GM19397 (cell line): ENCODE measurements around the gene VIPR2.
"Not testable (repeated sequence)": the region's sequence is repeated elsewhere in the genome, so short reads cannot be mapped to it uniquely, and the experiment has no call there.

Source experiments
- ATAC-seq: cut with Tn5 transposase; IDR thresholded peaks from one replicate; pipeline ENCODE4 v1.9.1; 2021; ENCODE audit warnings: mild to moderate bottlenecking, moderate library complexity; ENCODE audit not compliant: unreplicated experiment

VIPR2 gene

DNA sequence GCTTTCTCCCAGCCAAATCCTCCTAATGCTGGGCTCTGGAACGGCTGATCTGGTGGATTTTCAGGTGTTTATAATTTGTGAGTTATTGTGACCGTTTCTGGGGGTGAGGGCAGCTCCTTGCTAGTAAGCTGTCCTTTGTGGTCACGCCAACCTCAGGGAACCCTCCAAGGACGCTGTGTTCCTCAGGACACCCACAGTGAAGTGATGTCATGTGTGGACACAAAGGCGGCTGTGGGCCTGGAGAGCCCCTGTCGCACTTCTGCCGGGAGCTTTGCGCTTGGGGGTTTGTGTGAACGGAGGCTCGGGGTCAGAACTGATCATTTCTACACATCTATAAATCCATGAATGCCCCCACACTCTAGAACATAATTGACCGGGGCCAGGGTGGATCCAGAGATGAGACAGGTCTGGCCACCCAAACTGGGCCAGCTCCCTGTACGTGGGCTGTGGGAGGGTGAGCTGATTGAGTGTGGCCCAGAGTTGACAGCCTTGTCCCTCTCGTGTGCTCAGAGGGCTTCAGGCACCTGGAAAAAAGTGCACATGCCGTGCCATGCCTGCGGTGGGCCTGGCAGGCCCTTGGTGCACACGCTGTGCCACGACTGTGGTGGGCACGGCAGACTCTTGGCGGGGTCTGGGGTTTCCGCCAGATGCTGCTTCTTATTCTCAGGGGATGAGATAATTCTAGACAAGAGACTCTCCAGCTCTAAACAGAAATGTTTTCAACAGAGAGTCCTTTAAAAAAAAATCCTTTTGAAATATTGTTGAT, 130.2 kb downstream of the VIPR2 start:
- ATAC-seq: no peak

GRCh38 chr7:159013825-159014289, 130.8 kb downstream of the VIPR2 start:
- no peak for ATAC-seq

DNA sequence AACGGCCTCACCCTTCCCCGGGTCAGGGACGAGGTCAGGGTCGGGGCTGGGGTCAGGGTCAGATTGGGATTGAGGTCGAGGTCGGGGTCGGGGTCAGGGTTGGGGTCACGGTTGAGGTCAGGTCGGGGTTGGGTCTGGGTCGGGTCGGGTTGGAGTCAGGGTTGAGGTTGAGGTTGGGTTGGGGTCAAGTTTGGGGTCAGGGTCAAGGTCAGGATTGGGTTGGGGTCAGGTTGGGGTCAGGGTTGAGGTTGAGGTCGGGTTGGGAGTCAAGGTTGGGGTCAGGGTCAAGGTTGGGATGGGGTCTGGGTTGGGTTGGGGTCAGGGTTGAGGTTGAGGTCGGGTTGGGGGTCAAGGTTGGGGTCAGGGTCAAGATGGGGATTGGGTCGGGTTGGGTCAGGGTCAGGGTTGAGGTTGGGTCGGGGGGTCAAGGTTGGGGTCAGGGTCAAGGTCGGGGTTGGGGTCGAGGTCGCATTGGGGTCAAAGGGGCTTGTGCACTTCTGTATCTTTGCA, 131.4 kb downstream of the VIPR2 start:
- ATAC-seq: no peak

DNA sequence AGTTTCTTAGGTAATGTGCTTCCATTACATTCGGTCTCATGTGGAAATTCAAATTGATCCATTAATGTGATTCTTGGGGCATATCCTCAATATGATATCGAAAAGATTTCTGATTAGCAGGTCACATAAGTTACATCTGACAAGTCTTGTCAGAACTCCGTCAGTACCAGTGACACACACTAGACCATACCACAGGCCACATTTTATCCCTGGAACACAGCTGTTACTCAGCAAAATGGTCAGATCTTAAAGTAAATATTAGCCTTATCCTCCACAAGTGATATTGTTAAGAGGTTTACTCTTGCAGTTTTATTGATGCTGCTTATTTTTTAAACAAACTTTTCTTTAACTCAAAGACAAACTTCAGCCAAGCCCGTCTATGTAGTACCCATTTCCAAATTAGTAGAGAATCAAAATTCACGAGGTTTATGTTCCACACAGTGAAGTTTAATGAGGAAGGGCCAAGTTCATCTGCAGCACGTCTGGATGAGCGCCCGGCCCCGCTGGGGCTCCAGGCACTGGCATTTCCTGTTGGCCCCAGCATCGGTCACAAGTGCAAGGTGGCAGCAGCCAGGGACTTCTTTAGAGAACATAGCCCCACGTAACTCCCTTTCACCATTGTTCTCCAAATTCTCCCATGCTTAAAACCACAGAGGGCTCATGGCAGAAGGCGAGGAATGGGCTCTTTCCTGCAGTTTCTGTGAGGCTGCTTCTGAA, 132.2 kb downstream of the VIPR2 start:
- no peak for ATAC-seq

DNA sequence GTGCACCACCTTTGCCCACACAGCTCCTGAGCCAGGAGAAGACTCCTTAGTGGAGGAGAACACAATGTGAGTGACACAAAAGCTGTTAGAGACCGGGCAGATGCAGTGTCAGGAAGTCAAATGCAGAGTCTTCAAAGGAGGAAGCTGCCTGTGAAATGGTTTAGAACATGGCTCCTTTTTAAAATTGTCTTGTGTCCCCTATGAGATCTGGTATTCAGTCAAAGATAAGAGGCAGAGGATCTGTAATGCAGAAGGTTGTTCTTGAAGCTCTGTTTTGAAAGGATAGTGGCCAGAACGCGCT, 133.0 kb downstream of the VIPR2 start:
- ATAC-seq: no peak

DNA sequence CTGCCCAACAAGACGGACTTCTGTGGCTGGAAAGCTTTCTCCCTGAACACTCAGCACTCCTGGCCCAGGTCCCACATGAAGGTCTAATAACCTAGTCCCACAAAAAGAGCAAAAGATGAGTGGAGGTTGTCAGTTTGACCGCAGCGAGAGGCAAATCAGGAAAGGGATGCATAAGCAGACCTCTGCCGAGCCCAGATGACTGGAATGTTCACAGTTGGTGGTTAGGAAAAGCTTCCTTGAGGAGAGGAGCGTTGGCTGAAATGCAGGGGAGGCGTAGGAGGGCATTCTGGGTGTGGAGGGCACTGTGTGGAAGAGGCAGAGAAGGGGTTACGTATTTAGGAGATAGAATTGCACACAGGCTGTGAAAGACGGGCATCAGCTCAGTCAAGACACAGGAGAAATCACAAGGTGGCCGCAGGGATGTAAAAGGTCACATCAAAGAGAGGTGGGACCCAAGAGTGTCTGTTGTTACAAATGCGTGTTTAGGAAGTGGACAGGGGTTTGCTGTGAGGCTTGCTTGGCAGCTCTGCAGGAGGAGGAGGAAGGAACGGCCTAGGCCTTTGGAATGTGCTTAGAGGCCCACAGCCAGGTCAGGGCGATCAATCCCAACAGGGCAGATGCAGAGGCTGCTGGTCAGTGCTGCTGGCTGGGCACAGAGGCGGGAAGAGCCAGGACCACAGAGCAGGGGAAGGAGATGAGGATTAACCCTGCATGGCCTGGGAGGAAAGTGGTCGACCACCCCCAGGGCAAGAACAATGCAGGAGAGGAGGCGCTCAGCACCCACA, 133.5 kb downstream of the VIPR2 start:
- no peak for ATAC-seq

DNA sequence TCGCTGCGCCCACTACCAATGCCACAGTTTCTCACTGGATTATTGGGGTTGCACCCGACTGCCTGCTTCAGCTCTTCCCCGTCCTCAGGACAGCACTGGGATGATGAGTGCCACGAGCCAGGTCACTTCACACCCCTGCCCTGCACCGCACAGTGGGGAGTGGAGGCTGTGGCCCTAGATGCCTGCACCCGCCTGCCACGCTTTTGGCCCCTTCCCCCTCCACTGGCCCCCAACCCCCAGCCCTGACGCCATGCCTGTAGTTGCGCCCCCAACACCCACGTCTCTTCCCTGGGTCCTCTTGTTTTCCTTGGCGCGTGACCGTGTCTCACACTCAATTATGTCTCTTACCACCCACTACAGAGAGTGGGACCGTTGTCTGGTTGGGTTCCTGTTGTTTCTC, 134.3 kb downstream of the VIPR2 start:
- ATAC-seq: no peak

DNA sequence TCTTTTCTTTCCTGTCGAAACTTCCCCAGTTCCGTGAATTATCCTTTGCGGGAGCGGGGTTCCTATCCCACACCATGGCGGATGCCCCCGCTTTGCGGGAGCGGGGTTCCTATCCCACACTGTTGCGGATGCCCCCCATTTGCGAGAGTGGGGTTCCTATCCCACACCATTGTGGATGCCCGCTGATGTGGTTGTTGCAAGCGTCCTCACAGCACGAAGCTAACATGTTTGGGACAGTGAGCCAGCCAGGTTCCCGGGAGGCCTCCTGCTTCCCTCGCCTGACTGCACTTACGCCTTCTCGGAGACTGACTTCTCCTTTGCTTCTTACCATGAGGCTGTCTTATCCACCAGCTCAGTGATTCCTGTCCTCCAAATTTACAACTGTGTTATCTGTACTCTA, 134.7 kb downstream of the VIPR2 start:
- no peak for ATAC-seq

DNA sequence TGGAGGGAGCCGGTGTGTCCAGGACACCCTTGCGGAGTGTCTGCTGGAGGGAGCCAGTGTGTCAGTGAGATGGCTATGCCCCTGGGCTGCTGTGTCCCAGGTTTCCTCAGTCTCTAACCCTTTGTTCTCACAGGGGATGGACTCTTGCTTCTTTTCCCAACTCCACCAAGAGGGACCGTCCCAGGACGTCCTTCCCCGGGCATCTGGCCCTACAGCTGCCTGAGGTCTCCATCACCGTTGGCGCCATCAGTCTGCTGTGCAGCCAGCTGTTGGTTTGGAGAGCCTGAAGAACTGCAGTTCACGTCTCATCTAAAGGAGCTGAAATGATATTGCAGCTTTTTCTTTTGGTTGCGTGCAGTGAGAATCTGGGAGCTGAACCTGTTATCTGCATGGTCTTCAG, 136.2 kb downstream of the VIPR2 start:
- no peak for ATAC-seq

DNA sequence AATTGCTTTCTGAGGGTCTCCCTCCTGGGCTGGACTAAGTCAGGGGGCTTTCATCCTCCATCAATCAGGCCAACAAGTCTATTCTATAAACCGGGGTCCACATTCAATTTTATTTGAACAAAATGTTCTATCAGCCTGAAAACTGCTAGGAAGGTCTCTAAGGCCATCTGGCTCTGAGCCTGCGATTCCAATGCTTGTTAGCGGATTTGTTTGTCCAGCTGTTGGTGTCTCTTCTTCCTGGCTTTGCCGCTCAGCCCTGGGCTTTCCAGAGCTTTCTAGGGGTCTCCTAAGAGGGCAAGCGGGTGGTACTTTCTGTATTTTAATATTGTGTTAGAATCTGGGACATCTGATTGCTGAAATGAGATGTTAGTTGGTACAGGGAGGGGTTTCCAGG, 136.7 kb downstream of the VIPR2 start:
- no peak for ATAC-seq

DNA sequence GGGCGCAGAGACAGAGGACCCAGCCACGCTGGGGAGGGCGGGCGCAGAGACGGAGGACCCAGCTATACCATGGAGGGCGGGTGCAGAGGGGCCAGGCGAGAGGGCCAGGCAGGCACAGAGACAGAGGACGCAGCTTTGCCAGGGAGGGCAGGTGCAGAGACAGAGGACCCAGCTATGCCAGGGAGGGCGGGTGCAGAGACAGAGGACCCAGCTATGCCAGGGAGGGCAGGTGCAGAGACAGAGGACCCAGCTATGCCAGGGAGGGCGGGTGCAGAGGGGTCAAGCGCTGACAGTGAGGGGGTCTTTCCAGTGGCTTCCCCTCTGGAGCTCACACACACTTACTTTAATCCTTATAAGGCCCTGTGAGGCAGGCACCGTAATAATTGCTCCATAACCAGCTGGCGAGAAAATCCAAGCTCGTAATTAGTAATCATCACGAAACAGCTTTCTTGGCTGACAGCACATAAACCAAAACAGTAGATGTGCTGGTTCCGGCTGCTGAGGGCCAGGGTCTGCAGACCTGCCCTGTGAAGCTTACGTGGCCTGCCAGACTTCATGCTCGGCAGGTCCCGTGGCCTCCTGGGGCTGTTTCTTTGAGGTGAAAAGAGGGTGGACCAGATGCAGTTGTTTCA, 137.2 kb downstream of the VIPR2 start:
- no peak for ATAC-seq

DNA sequence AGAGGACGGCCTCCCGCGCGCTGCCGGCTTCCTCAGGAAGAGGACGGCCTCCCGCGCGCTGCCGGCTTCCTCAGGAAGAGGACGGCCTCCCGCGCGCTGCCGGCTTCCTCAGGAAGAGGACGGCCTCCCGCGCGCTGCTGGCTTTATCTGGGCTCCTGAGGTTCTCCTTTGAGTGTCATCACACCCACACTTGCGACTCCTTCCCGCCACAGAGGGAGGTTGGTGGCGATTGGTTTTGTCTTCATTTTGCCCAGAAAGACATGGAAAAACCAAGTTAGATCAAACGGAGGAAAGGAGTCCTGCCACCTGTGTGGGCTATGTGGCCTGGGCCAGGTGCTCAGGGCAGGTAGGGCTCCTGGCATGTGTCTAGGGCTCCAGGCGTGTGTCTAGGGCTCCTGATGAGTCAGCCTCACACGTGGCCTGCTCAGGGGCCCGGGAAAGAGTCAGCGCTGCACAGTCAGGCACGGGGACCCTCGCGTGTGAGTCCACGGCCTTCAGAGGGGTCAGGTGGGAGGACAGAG, 138.0 kb downstream of the VIPR2 start:
- ATAC-seq: no peak

DNA sequence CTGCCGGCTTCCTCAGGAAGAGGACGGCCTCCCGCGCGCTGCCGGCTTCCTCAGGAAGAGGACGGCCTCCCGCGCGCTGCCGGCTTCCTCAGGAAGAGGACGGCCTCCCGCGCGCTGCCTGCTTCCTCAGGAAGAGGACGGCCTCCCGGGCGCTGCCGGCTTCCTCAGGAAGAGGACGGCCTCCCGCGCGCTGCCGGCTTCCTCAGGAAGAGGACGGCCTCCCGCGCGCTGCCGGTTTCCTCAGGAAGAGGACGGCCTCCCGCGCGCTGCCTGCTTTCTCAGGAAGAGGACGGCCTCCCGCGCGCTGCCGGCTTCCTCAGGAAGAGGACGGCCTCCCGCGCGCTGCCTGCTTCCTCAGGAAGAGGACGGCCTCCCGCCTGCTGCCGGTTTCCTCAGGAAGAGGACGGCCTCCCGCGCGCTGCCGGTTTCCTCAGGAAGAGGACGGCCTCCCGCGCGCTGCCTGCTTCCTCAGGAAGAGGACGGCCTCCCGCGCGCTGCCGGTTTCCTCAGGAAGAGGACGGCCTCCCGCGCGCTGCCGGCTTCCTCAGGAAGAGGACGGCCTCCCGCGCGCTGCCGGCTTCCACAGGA, 138.6 kb downstream of the VIPR2 start:
- not testable (repeated sequence) for ATAC-seq

- ATAC-seq: no peak
Observed at GRCh38 chr7:159005618-159006017, 139.0 kb downstream of the VIPR2 start.

- no peak for ATAC-seq
Observed at GRCh38 chr7:159004411-159004810, 140.3 kb downstream of the VIPR2 start.

GRCh38 chr7:159001811-159002210, 142.9 kb downstream of the VIPR2 start:
- ATAC-seq: no peak

- no peak for ATAC-seq
Observed at GRCh38 chr7:159000859-159001435, 143.7 kb downstream of the VIPR2 start.

DNA sequence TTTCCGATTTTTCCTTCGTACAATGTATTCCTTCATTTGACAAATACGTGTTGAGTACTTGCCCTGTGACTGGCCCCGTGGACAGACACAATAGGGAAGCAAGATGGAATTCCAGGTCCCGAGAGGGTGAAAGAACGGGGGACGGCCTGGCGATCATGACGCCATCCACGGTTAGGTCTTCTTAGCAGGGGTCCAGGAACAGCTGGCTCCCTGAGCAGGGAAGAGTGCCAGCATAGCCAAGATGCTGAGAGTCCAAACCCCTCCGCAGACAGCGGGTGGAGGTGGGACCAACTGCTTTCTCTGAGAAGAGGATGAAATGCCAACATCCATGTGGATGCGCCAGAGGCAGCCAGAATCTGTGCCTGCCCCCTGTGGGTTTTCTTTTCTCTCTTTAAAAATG, 144.6 kb downstream of the VIPR2 start:
- no peak for ATAC-seq

DNA sequence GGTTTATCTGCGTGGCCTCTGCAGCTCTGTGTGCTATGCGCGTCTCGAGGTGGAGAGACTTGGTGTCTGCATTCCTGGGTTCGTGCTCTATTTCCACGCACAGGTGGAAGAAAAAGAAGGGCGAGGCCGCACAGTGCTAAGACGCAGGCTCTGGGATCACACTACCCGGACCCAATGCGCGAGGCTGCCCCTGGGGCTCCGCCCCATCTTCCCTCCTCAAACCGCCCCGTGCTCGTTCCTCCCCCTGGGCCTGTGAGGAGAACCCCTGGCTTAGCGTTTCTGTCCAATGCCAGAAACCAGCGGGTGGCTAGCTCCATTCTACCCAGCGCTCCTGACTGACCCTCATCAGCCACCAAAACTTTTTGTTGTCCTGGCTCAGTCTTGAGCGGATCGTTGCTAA, 145.2 kb downstream of the VIPR2 start:
- ATAC-seq: no peak

DNA sequence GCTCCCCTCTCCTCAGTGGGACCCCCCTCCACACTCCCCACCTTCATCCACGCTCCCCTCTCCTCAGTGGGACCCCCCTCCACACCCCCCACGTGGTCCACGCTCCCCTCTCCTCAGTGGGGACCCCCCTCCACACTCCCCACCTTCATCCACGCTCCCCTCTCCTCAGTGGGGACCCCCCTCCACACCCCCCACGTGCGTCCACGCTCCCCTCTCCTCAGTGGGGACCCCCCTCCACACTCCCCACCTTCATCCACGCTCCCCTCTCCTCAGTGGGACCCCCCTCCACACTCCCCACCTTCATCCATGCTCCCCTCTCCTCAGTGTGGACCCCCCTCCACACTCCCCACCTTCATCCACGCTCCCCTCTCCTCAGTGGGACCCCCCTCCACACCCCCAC, 146.4 kb downstream of the VIPR2 start:
- ATAC-seq: not testable (repeated sequence)
